ENCODE data around the gene VGLL2.

The VGLL2 gene

GRCh38 chr6:117269638-117270054, 4.3 kb downstream of the VGLL2 start:
- H3K27ac ChIP-seq, result no peak overlapping the region
- peaks cover 25% of the 10 kb centered on the region for H3K9me3 ChIP-seq
- H3K27me3 ChIP-seq, result peaks cover 18% of the 10 kb centered on the region; the same call in 1 of the 2 replicates
- TF ChIP-seq Cebpa-rat (IDR thresholded peaks at IDR 0.05), result no peak
- peaks cover 8% of the 10 kb centered on the region for H3K4me1 ChIP-seq
- no peaks in the 10 kb centered on the region for H3K36me3 ChIP-seq
- no peak overlapping the region for H3K4me3 ChIP-seq
- no peaks in the 10 kb centered on the region for H4K20me1 ChIP-seq
- H3K4me2 ChIP-seq, result no peak overlapping the region
- H3K9ac ChIP-seq, result no peak overlapping the region

GRCh38 chr6:117270055-117270842, 4.9 kb downstream of the VGLL2 start:
- H3K9me3 ChIP-seq, result peaks cover 20% of the 10 kb centered on the region
- H3K4me1 ChIP-seq, result peaks cover 8% of the 10 kb centered on the region
- no peak overlapping the region for H3K4me3 ChIP-seq
- H3K27ac ChIP-seq, result no peak overlapping the region
- no peak overlapping the region for H3K4me2 ChIP-seq
- no peaks in the 10 kb centered on the region for H3K36me3 ChIP-seq
- H3K9ac ChIP-seq, result no peak overlapping the region
- no peaks in the 10 kb centered on the region for H4K20me1 ChIP-seq
- TF ChIP-seq Cebpa-rat (IDR thresholded peaks at IDR 0.05), result no peak
- H3K27me3 ChIP-seq, result peaks cover 18% of the 10 kb centered on the region; the same call in 1 of the 2 replicates

- TF ChIP-seq Cebpa-rat (IDR thresholded peaks at IDR 0.05), result no peak
- no peak overlapping the region for H3K27ac ChIP-seq
- H3K9me3 ChIP-seq, result peaks cover 14% of the 10 kb centered on the region
- H3K4me1 ChIP-seq, result peaks cover 8% of the 10 kb centered on the region
- no peaks in the 10 kb centered on the region for H4K20me1 ChIP-seq
- no peak overlapping the region for H3K9ac ChIP-seq
- no peak overlapping the region for H3K4me2 ChIP-seq
- H3K27me3 ChIP-seq, result peaks cover 18% of the 10 kb centered on the region; the same call in 1 of the 2 replicates
- H3K36me3 ChIP-seq, result no peaks in the 10 kb centered on the region
- no peak overlapping the region for H3K4me3 ChIP-seq
Observed at GRCh38 chr6:117270843-117271507, 5.6 kb downstream of the VGLL2 start.

GRCh38 chr6:117272032-117272866, 6.9 kb downstream of the VGLL2 start:
- Histone ChIP-seq H3K4me3 (no peak overlapping the region), H3K9ac (no peak overlapping the region), H3K9me3 (peaks cover 13% of the 10 kb centered on the region), H3K27ac (no peak overlapping the region), H3K4me2 (peak overlapping the region; percentile 47), H3K27me3 (peaks cover 7% of the 10 kb centered on the region; the same call in 1 of the 2 replicates), H4K20me1 (no peaks in the 10 kb centered on the region), H3K36me3 (no peaks in the 10 kb centered on the region), H3K4me1 (peaks cover 8% of the 10 kb centered on the region)
- TF ChIP-seq Cebpa-rat (IDR thresholded peaks at IDR 0.05), result no peak

GRCh38 chr6:117272891-117273290, 7.5 kb downstream of the VGLL2 start:
- Histone ChIP-seq H3K4me3 (no peak overlapping the region), H3K9ac (no peak overlapping the region), H4K20me1 (no peaks in the 10 kb centered on the region), H3K4me1 (peaks cover 8% of the 10 kb centered on the region), H3K4me2 (peak overlapping the region; percentile 47), H3K27ac (no peak overlapping the region), H3K9me3 (peaks cover 13% of the 10 kb centered on the region), H3K36me3 (no peaks in the 10 kb centered on the region), H3K27me3 (peaks cover 5% of the 10 kb centered on the region; the same call in 1 of the 2 replicates)
- TF ChIP-seq Cebpa-rat (IDR thresholded peaks at IDR 0.05), result no peak

GRCh38 chr6:117275205-117275604, 9.8 kb downstream of the VGLL2 start:
- Histone ChIP-seq H3K4me3 (no peak overlapping the region), H3K36me3 (no peaks in the 10 kb centered on the region), H4K20me1 (no peaks in the 10 kb centered on the region), H3K9me3 (peaks cover 8% of the 10 kb centered on the region), H3K9ac (no peak overlapping the region), H3K27ac (no peak overlapping the region), H3K27me3 (no peaks in the 10 kb centered on the region), H3K4me1 (peaks cover 8% of the 10 kb centered on the region), H3K4me2 (no peak overlapping the region)
- no peak for TF ChIP-seq Cebpa-rat (IDR thresholded peaks at IDR 0.05)

GRCh38 chr6:117275711-117276110, 10.4 kb downstream of the VGLL2 start:
- Histone ChIP-seq H3K9ac (no peak overlapping the region), H3K4me2 (no peak overlapping the region), H3K9me3 (peaks cover 3% of the 10 kb centered on the region), H3K4me3 (no peak overlapping the region), H3K36me3 (no peaks in the 10 kb centered on the region), H4K20me1 (no peaks in the 10 kb centered on the region), H3K4me1 (peaks cover 8% of the 10 kb centered on the region), H3K27ac (no peak overlapping the region), H3K27me3 (no peaks in the 10 kb centered on the region)
- no peak for TF ChIP-seq Cebpa-rat (IDR thresholded peaks at IDR 0.05)

- Histone ChIP-seq H3K27ac (no peak overlapping the region), H3K4me1 (peaks cover 8% of the 10 kb centered on the region), H3K9me3 (no peaks in the 10 kb centered on the region), H3K4me3 (no peak overlapping the region), H3K4me2 (no peak overlapping the region), H3K27me3 (no peaks in the 10 kb centered on the region), H3K36me3 (no peaks in the 10 kb centered on the region), H3K9ac (no peak overlapping the region), H4K20me1 (no peaks in the 10 kb centered on the region)
- no peak for TF ChIP-seq Cebpa-rat (IDR thresholded peaks at IDR 0.05)
Observed at GRCh38 chr6:117276778-117277316, 11.5 kb downstream of the VGLL2 start.

GRCh38 chr6:117280922-117281321, 15.6 kb downstream of the VGLL2 start:
- no peaks in the 10 kb centered on the region for H4K20me1 ChIP-seq
- no peaks in the 10 kb centered on the region for H3K36me3 ChIP-seq
- no peak for TF ChIP-seq Cebpa-rat (IDR thresholded peaks at IDR 0.05)
- no peaks in the 10 kb centered on the region for H3K4me1 ChIP-seq
- no peak overlapping the region for H3K9ac ChIP-seq
- no peak overlapping the region for H3K4me2 ChIP-seq
- H3K4me3 ChIP-seq, result no peak overlapping the region
- no peaks in the 10 kb centered on the region for H3K9me3 ChIP-seq
- no peak overlapping the region for H3K27ac ChIP-seq
- no peaks in the 10 kb centered on the region for H3K27me3 ChIP-seq

Measured in BLaER1 (cell line).